Measurements from ENCODE around the gene BTRC.
"Not testable (repeated sequence)": the region's sequence is repeated elsewhere in the genome, so short reads cannot be mapped to it uniquely, and the experiment has no call there.

The BTRC gene

DNA sequence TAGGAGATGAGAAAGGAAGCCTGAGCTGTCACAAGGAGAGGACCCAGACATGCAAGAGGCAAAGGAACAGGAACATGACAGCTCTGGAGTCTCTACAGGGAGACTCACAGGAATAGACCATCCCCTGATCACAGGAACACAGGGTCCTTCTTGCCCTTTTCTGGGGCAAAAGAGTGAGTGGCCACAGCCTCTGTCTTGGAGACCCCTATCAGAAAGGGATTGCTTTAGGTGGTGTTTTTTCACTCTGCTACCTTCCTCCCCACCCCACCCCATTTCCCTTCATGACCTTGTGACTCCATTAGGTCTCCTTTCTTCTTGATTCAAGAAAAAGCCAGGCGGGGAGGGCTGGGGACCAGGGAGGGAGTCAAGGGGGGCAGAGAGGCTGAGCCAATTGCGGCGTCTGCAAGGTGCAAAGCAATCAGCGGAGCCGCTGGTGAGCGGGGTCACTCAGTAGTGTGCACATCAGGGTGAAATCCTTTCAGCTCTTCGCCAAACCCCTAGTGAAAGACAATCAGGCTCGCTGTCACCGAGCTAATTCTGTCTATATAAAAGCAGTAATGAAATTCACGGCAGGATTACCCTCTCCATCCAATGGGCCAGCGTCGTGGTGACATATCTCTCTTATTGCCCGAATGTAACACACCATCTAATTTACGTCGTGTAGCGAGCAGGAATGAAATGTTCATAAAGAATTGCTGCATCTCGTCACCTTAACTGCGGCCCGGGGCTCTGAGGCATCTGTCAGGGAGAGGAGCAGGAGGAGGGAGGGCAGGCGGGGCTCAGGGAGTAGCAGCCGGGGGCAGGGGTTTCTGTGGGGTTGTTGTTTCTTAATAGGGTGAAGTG lies 31.5 kb upstream of the BTRC start:
- H3K79me2 ChIP-seq (ENCODE audit: control insufficient read depth, insufficient read depth, low read length, poor library complexity), result no peaks in the 10 kb centered on the region
- WGBS (ENCODE audit: extremely low coverage, insufficient coverage, insufficient read length), result no CpG with 5 or more reads among the region's 21 CpGs
- no peaks in the 10 kb centered on the region for H3K36me3 ChIP-seq (ENCODE audit: control insufficient read depth in 1 of 2, insufficient read depth in 2 of 2, low read length in 2 of 2)
- H3K4ac ChIP-seq (ENCODE audit: low read depth, low read length), result no peak overlapping the region
- H2AFZ ChIP-seq (ENCODE audit: insufficient read depth, low read length, poor library complexity), result no peak overlapping the region
- DNase-seq, result no peak
- H3K9me3 ChIP-seq (ENCODE audit: insufficient read depth, low read depth, low read length), result peaks cover under 1% of the 10 kb centered on the region
- no peak overlapping the region for H4K8ac ChIP-seq (ENCODE audit: low read depth, low read length)
- no peaks in the 10 kb centered on the region for H3K4me1 ChIP-seq (ENCODE audit: control insufficient read depth in 1 of 2, insufficient read depth in 2 of 2, low read length in 2 of 2)
- no peak overlapping the region for H3K27ac ChIP-seq (ENCODE audit: low read depth, low read length)
- H3K79me1 ChIP-seq (ENCODE audit: low read length), result no peaks in the 10 kb centered on the region
- no peak overlapping the region for H2BK5ac ChIP-seq (ENCODE audit: low read depth, low read length, poor library complexity)
- H3K9ac ChIP-seq (ENCODE audit: low read length), result no peak overlapping the region
- H2BK12ac ChIP-seq (ENCODE audit: low read length), result no peak overlapping the region
- no peak overlapping the region for H3K4me2 ChIP-seq (ENCODE audit: low read length)
- no peak overlapping the region for H3K4me3 ChIP-seq (ENCODE audit: low read depth, low read length)
- no peak overlapping the region for H4K91ac ChIP-seq (ENCODE audit: low read depth, low read length)
- H3K14ac ChIP-seq (ENCODE audit: low read length), result no peak overlapping the region
- H3K18ac ChIP-seq (ENCODE audit: low read length), result no peak overlapping the region
- H3K27me3 ChIP-seq (ENCODE audit: insufficient read depth, low read length), result no peaks in the 10 kb centered on the region
- no peak overlapping the region for H3K23ac ChIP-seq (ENCODE audit: low read length)
- H2AK5ac ChIP-seq (ENCODE audit: low read length), result no peak overlapping the region
- H4K12ac ChIP-seq (ENCODE audit: low read depth, low read length), result no peak overlapping the region
- H2BK120ac ChIP-seq (ENCODE audit: insufficient read depth, low read length, poor library complexity), result no peak overlapping the region

DNA sequence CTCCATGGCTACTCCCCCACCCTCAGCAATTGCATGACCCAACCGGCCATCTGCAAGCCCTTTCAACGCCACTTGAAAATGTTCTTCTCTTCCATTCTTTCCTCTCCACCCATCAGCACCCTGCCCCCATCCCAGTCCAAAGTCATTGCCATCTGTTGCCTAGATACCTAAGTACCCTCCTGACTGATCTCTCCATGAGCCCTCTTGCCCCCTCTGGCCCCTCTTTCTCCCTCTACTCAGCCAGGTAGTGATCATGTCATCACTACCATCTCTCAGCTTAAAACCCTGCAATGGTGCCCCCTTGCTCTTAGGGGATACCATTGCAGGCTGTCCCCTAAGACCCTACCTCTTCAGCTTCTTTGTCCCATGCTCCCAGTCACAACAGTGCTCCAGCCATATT lies 30.5 kb upstream of the BTRC start:
- H2BK5ac ChIP-seq (ENCODE audit: low read depth, low read length, poor library complexity), result no peak overlapping the region
- DNase-seq, result no peak
- H4K8ac ChIP-seq (ENCODE audit: low read depth, low read length), result no peak overlapping the region
- H3K79me1 ChIP-seq (ENCODE audit: low read length), result no peaks in the 10 kb centered on the region
- H3K14ac ChIP-seq (ENCODE audit: low read length), result no peak overlapping the region
- H3K4me3 ChIP-seq (ENCODE audit: low read depth, low read length), result no peak overlapping the region
- H3K4ac ChIP-seq (ENCODE audit: low read depth, low read length), result no peak overlapping the region
- H3K27ac ChIP-seq (ENCODE audit: low read depth, low read length), result no peak overlapping the region
- peaks cover 4% of the 10 kb centered on the region for H3K9me3 ChIP-seq (ENCODE audit: insufficient read depth, low read depth, low read length)
- H3K27me3 ChIP-seq (ENCODE audit: insufficient read depth, low read length), result no peaks in the 10 kb centered on the region
- H3K18ac ChIP-seq (ENCODE audit: low read length), result no peak overlapping the region
- H2BK120ac ChIP-seq (ENCODE audit: insufficient read depth, low read length, poor library complexity), result no peak overlapping the region
- no peaks in the 10 kb centered on the region for H3K4me1 ChIP-seq (ENCODE audit: control insufficient read depth in 1 of 2, insufficient read depth in 2 of 2, low read length in 2 of 2)
- H2AK5ac ChIP-seq (ENCODE audit: low read length), result no peak overlapping the region
- H4K91ac ChIP-seq (ENCODE audit: low read depth, low read length), result no peak overlapping the region
- H4K12ac ChIP-seq (ENCODE audit: low read depth, low read length), result no peak overlapping the region
- no peak overlapping the region for H3K23ac ChIP-seq (ENCODE audit: low read length)
- H2AFZ ChIP-seq (ENCODE audit: insufficient read depth, low read length, poor library complexity), result no peak overlapping the region
- no CpG with 5 or more reads among the region's 2 CpGs for WGBS (ENCODE audit: extremely low coverage, insufficient coverage, insufficient read length)
- no peak overlapping the region for H2BK12ac ChIP-seq (ENCODE audit: low read length)
- no peak overlapping the region for H3K9ac ChIP-seq (ENCODE audit: low read length)
- H3K79me2 ChIP-seq (ENCODE audit: control insufficient read depth, insufficient read depth, low read length, poor library complexity), result no peaks in the 10 kb centered on the region
- H3K36me3 ChIP-seq (ENCODE audit: control insufficient read depth in 1 of 2, insufficient read depth in 2 of 2, low read length in 2 of 2), result no peaks in the 10 kb centered on the region
- H3K4me2 ChIP-seq (ENCODE audit: low read length), result no peak overlapping the region

DNA sequence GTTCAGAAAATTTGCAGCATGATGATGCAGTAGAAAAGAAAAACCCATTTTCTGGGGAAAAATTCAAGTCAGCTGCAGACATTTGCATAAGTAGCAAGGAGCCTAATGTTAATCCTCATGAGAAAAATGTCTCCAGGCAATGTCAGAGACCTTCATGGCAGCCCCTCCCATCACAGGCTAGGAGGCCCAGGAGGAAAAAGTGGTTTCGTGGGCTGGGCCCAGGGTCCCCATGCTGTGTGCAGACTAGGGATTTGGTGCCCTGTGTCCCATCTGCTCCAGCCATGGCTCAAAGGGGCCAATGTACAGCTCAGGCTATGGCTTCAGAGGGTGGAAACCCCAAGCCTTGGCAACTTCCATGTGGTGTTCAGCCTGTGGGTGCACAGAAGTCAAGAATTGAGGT lies 26.5 kb upstream of the BTRC start:
- H3K27me3 ChIP-seq (ENCODE audit: insufficient read depth, low read length); H3K18ac ChIP-seq (ENCODE audit: low read length); H2AK5ac ChIP-seq (ENCODE audit: low read length); H4K91ac ChIP-seq (ENCODE audit: low read depth, low read length); H4K8ac ChIP-seq (ENCODE audit: low read depth, low read length); H3K14ac ChIP-seq (ENCODE audit: low read length); H2BK12ac ChIP-seq (ENCODE audit: low read length); H3K27ac ChIP-seq (ENCODE audit: low read depth, low read length); H3K4me3 ChIP-seq (ENCODE audit: low read depth, low read length); H2AFZ ChIP-seq (ENCODE audit: insufficient read depth, low read length, poor library complexity); DNase-seq; H3K9me3 ChIP-seq (ENCODE audit: insufficient read depth, low read depth, low read length); H2BK120ac ChIP-seq (ENCODE audit: insufficient read depth, low read length, poor library complexity); H3K9ac ChIP-seq (ENCODE audit: low read length); H3K4me2 ChIP-seq (ENCODE audit: low read length); H3K4me1 ChIP-seq (ENCODE audit: control insufficient read depth in 1 of 2, insufficient read depth in 2 of 2, low read length in 2 of 2); H3K23ac ChIP-seq (ENCODE audit: low read length); H4K12ac ChIP-seq (ENCODE audit: low read depth, low read length); H2BK5ac ChIP-seq (ENCODE audit: low read depth, low read length, poor library complexity); H3K4ac ChIP-seq (ENCODE audit: low read depth, low read length); H3K36me3 ChIP-seq (ENCODE audit: control insufficient read depth in 1 of 2, insufficient read depth in 2 of 2, low read length in 2 of 2); H3K79me2 ChIP-seq (ENCODE audit: control insufficient read depth, insufficient read depth, low read length, poor library complexity); H3K79me1 ChIP-seq (ENCODE audit: low read length): not testable (repeated sequence)
- WGBS (ENCODE audit: extremely low coverage, insufficient coverage, insufficient read length), result no CpG with 5 or more reads among the region's 1 CpG

DNA sequence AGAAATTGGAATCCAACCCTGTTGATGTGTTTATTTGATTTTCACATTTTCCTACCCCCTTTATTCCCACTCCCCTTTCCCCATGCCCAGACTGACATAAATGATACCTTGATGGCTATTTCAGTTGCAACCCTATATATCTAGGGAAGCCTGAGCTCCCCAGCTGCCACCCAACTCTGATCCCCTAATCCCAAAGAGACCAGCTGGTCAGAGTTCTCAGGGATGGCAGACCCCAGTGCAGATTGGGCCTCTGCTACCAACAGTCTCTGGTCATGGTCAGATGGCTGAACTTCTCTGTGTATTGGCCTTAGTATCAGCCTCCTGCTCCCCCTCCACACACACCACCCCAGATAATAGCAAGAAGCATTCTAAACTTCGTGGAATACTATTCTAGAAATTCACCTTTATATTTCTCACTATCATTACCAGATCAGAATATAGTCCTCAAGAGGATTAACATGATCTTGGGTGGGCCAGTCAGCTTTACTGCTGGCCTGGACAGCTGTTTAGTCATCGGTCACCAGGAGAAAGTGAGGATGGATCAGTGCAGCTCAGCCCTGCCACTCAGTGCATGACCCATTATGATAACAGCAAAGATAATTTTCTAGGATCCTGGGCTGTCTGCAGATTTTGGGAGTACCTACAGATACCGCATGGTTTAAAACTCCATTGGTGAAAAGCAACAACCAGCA lies 24.5 kb upstream of the BTRC start:
- Histone ChIP-seq H3K27ac (ENCODE audit: low read depth, low read length) (no peak overlapping the region), H4K12ac (ENCODE audit: low read depth, low read length) (no peak overlapping the region), H2AFZ (ENCODE audit: insufficient read depth, low read length, poor library complexity) (no peak overlapping the region), H2BK12ac (ENCODE audit: low read length) (no peak overlapping the region), H2AK5ac (ENCODE audit: low read length) (no peak overlapping the region), H3K9me3 (ENCODE audit: insufficient read depth, low read depth, low read length) (peaks cover 4% of the 10 kb centered on the region), H3K4me3 (ENCODE audit: low read depth, low read length) (no peak overlapping the region), H4K91ac (ENCODE audit: low read depth, low read length) (no peak overlapping the region), H3K9ac (ENCODE audit: low read length) (no peak overlapping the region), H3K79me2 (ENCODE audit: control insufficient read depth, insufficient read depth, low read length, poor library complexity) (no peaks in the 10 kb centered on the region), H3K18ac (ENCODE audit: low read length) (no peak overlapping the region), H2BK120ac (ENCODE audit: insufficient read depth, low read length, poor library complexity) (no peak overlapping the region), H3K27me3 (ENCODE audit: insufficient read depth, low read length) (no peaks in the 10 kb centered on the region), H3K4ac (ENCODE audit: low read depth, low read length) (no peak overlapping the region), H3K36me3 (ENCODE audit: control insufficient read depth in 1 of 2, insufficient read depth in 2 of 2, low read length in 2 of 2) (no peaks in the 10 kb centered on the region), H3K4me1 (ENCODE audit: control insufficient read depth in 1 of 2, insufficient read depth in 2 of 2, low read length in 2 of 2) (no peaks in the 10 kb centered on the region), H2BK5ac (ENCODE audit: low read depth, low read length, poor library complexity) (no peak overlapping the region), H3K14ac (ENCODE audit: low read length) (no peak overlapping the region), H4K8ac (ENCODE audit: low read depth, low read length) (no peak overlapping the region), H3K79me1 (ENCODE audit: low read length) (no peaks in the 10 kb centered on the region), H3K4me2 (ENCODE audit: low read length) (no peak overlapping the region), H3K23ac (ENCODE audit: low read length) (no peak overlapping the region)
- no CpG with 5 or more reads among the region's 3 CpGs for whole genome bisulfite sequencing (ENCODE audit: extremely low coverage, insufficient coverage, insufficient read length)
- DNase-seq, result no peak

All from trophoblast cell (in vitro differentiated cells and primary cell).